ENCODE measurements around the gene POLA1.

POLA1 gene

GRCh38 chrX:24982306-24982965 lies 288.7 kb downstream of the POLA1 start:
- no peak overlapping the region for H3K27ac ChIP-seq (ENCODE audit: low read length)
- no peak for TF ChIP-seq EZH2phosphoT487 (IDR thresholded peaks at IDR 0.05; ENCODE audit: low read depth)
- TF ChIP-seq CTCF (IDR thresholded peaks at IDR 0.05; ENCODE audit: low read depth, low read length), result no peak
- H3K9me3 ChIP-seq (ENCODE audit: insufficient read depth, low read length), result no peaks in the 10 kb centered on the region
- no peaks in the 10 kb centered on the region for H3K27me3 ChIP-seq (ENCODE audit: low read depth, low read length)
- H3K4me1 ChIP-seq (ENCODE audit: low read length), result peaks cover 12% of the 10 kb centered on the region
- H3K79me2 ChIP-seq (ENCODE audit: low read length), result no peaks in the 10 kb centered on the region
- peaks cover 5% of the 10 kb centered on the region; the same call in 1 of the 2 replicates for H4K20me1 ChIP-seq (ENCODE audit: insufficient read depth, low read length)
- H3K4me3 ChIP-seq (ENCODE audit: low read length), result no peak overlapping the region
- H3K4me2 ChIP-seq (ENCODE audit: low read length), result no peak overlapping the region
- no peak overlapping the region for H2AFZ ChIP-seq (ENCODE audit: low read depth, low read length)
- no peak overlapping the region for H3K9ac ChIP-seq (ENCODE audit: low read length)
- no peaks in the 10 kb centered on the region for H3K36me3 ChIP-seq (replicated peaks; ENCODE audit: low read depth, low read length)

- H3K27me3 ChIP-seq (ENCODE audit: low read depth, low read length), result no peaks in the 10 kb centered on the region
- peaks cover 5% of the 10 kb centered on the region; the same call in 1 of the 2 replicates for H4K20me1 ChIP-seq (ENCODE audit: insufficient read depth, low read length)
- no peak overlapping the region for H2AFZ ChIP-seq (ENCODE audit: low read depth, low read length)
- TF ChIP-seq EZH2phosphoT487 (IDR thresholded peaks at IDR 0.05; ENCODE audit: low read depth) (no peak), CTCF (IDR thresholded peaks at IDR 0.05; ENCODE audit: low read depth, low read length) (no peak)
- H3K4me2 ChIP-seq (ENCODE audit: low read length), result peak overlapping the region; percentile 11; the same call in 1 of the 2 replicates
- H3K79me2 ChIP-seq (ENCODE audit: low read length), result no peaks in the 10 kb centered on the region
- no peak overlapping the region for H3K4me3 ChIP-seq (ENCODE audit: low read length)
- H3K9ac ChIP-seq (ENCODE audit: low read length), result no peak overlapping the region
- peak overlapping the region; percentile 32 for H3K27ac ChIP-seq (ENCODE audit: low read length)
- H3K36me3 ChIP-seq (replicated peaks; ENCODE audit: low read depth, low read length), result no peaks in the 10 kb centered on the region
- no peaks in the 10 kb centered on the region for H3K9me3 ChIP-seq (ENCODE audit: insufficient read depth, low read length)
- peaks cover 12% of the 10 kb centered on the region for H3K4me1 ChIP-seq (ENCODE audit: low read length)
These were observed 290.2 kb downstream of the POLA1 start for GRCh38 chrX:24983931-24984330.

- no peaks in the 10 kb centered on the region for H3K36me3 ChIP-seq (replicated peaks; ENCODE audit: low read depth, low read length)
- TF ChIP-seq CTCF (IDR thresholded peaks at IDR 0.05; ENCODE audit: low read depth, low read length) (no peak), EZH2phosphoT487 (IDR thresholded peaks at IDR 0.05; ENCODE audit: low read depth) (no peak)
- no peak overlapping the region for H2AFZ ChIP-seq (ENCODE audit: low read depth, low read length)
- no peaks in the 10 kb centered on the region for H3K9me3 ChIP-seq (ENCODE audit: insufficient read depth, low read length)
- peaks cover 12% of the 10 kb centered on the region for H3K4me1 ChIP-seq (ENCODE audit: low read length)
- no peak overlapping the region for H3K4me3 ChIP-seq (ENCODE audit: low read length)
- H3K27me3 ChIP-seq (ENCODE audit: low read depth, low read length), result no peaks in the 10 kb centered on the region
- no peak overlapping the region for H3K27ac ChIP-seq (ENCODE audit: low read length)
- peaks cover 5% of the 10 kb centered on the region; the same call in 1 of the 2 replicates for H4K20me1 ChIP-seq (ENCODE audit: insufficient read depth, low read length)
- no peak overlapping the region for H3K4me2 ChIP-seq (ENCODE audit: low read length)
- no peaks in the 10 kb centered on the region for H3K79me2 ChIP-seq (ENCODE audit: low read length)
- H3K9ac ChIP-seq (ENCODE audit: low read length), result no peak overlapping the region
These were observed 291.4 kb downstream of the POLA1 start for GRCh38 chrX:24985120-24985519.

GRCh38 chrX:24987731-24988130 lies 294.0 kb downstream of the POLA1 start:
- peaks cover 5% of the 10 kb centered on the region; the same call in 1 of the 2 replicates for H4K20me1 ChIP-seq (ENCODE audit: insufficient read depth, low read length)
- no peak overlapping the region for H3K4me3 ChIP-seq (ENCODE audit: low read length)
- TF ChIP-seq EZH2phosphoT487 (IDR thresholded peaks at IDR 0.05; ENCODE audit: low read depth), result no peak
- TF ChIP-seq CTCF (IDR thresholded peaks at IDR 0.05; ENCODE audit: low read depth, low read length), result no peak
- no peaks in the 10 kb centered on the region for H3K9me3 ChIP-seq (ENCODE audit: insufficient read depth, low read length)
- H3K79me2 ChIP-seq (ENCODE audit: low read length), result no peaks in the 10 kb centered on the region
- no peak overlapping the region for H3K4me2 ChIP-seq (ENCODE audit: low read length)
- H3K27me3 ChIP-seq (ENCODE audit: low read depth, low read length), result no peaks in the 10 kb centered on the region
- H3K4me1 ChIP-seq (ENCODE audit: low read length), result peaks cover 12% of the 10 kb centered on the region
- no peaks in the 10 kb centered on the region for H3K36me3 ChIP-seq (replicated peaks; ENCODE audit: low read depth, low read length)
- H3K27ac ChIP-seq (ENCODE audit: low read length), result no peak overlapping the region
- no peak overlapping the region for H3K9ac ChIP-seq (ENCODE audit: low read length)
- H2AFZ ChIP-seq (ENCODE audit: low read depth, low read length), result no peak overlapping the region

All from OCI-LY3 (cell line).